ENCODE measurements around the gene PPP6R2. TPM values are rescaled to one million over a fixed set of nuclear protein-coding genes. Genes with fewer than 3 reads are reported as not detected.
"Not testable (repeated sequence)": the region's sequence is repeated elsewhere in the genome, so short reads cannot be mapped to it uniquely, and the experiment has no call there.

PPP6R2 gene
- total RNA-seq, 4 donors from 2014 or later, result 65.7 to 103 (median 74.0) TPM

DNA sequence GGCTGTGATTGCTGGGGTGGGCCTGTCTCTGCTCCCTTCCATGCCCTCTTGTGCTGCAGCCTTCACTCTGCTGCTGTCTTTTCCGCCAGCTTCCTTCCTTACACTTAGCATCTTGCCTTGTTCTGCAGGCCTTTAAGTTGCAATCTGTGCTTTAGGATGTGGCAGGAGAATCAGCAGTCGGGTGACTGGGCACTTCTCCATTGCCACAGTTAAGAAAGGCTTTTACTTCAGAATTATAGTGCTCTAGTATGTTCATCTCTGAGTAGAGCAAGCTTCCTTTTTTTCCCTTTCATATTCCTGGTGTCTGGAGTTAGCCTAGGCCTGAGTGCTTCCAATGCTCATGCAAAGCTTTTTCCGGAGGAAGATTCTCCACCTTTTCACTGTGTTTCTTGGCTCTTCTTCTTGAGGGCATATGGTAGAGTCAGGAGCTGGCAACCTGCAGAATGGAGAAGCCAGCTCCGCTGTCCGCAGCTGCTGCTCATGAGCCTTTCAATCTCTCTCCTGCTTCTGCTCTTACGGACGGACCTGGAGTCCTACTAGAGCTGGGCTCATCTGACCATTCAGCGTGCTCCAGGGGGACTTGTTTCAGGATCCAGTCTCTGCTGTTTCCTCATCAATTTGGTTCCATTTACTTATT, 20.2 kb downstream of the PPP6R2 start:
- no peak overlapping the region for H3K4me3 ChIP-seq (replicated peaks in 1 of 3)
- 93 to 97% methylated on average over 8 of the region's 8 CpGs for WGBS, 2 donors
- H3K9me3 ChIP-seq, result no peaks in the 10 kb centered on the region

GRCh38 chr22:50363803-50364194, 20.7 kb downstream of the PPP6R2 start:
- H3K9me3 ChIP-seq; H3K36me3 ChIP-seq; H3K4me3 ChIP-seq (replicated peaks in 1 of 3); intact Hi-C loops (cut with DNase I); H3K27ac ChIP-seq; H3K27me3 ChIP-seq; DNase-seq: not testable (repeated sequence)
- WGBS, 2 donors, result 90 to 95% methylated on average over 11 of the region's 11 CpGs
- peaks cover 6 to 24% of the 10 kb centered on the region in 2 donors for H3K4me1 ChIP-seq

More for the DNA sequence above, 20.2 kb downstream of the PPP6R2 start:
- Histone ChIP-seq H3K36me3 (no peaks in the 10 kb centered on the region), H3K27me3 (no peaks in the 10 kb centered on the region), H3K27ac (no peak overlapping the region), H3K4me1 (peaks cover 6 to 24% of the 10 kb centered on the region in 2 donors)
- no peak for DNase-seq
- no peak for TF ChIP-seq POLR2A (IDR thresholded peaks at IDR 0.05)
- TF ChIP-seq, protein P1, sequence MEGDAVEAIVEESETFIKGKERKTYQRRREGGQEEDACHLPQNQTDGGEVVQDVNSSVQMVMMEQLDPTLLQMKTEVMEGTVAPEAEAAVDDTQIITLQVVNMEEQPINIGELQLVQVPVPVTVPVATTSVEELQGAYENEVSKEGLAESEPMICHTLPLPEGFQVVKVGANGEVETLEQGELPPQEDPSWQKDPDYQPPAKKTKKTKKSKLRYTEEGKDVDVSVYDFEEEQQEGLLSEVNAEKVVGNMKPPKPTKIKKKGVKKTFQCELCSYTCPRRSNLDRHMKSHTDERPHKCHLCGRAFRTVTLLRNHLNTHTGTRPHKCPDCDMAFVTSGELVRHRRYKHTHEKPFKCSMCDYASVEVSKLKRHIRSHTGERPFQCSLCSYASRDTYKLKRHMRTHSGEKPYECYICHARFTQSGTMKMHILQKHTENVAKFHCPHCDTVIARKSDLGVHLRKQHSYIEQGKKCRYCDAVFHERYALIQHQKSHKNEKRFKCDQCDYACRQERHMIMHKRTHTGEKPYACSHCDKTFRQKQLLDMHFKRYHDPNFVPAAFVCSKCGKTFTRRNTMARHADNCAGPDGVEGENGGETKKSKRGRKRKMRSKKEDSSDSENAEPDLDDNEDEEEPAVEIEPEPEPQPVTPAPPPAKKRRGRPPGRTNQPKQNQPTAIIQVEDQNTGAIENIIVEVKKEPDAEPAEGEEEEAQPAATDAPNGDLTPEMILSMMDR (IDR thresholded peaks at IDR 0.05), result no peak
- intact Hi-C loops (cut with DNase I), result no loop called here

- TF ChIP-seq, protein P1 (IDR thresholded peaks at IDR 0.05), result no peak
- no peak for TF ChIP-seq POLR2A (IDR thresholded peaks at IDR 0.05)
- Histone ChIP-seq H3K27ac (no peak overlapping the region), H3K9me3 (no peaks in the 10 kb centered on the region), H3K36me3 (peaks cover 0 to 6% of the 10 kb centered on the region in 2 donors), H3K4me3 (replicated peaks in 1 of 3) (no peak overlapping the region), H3K27me3 (no peaks in the 10 kb centered on the region), H3K4me1 (peaks cover 12 to 15% of the 10 kb centered on the region in 2 donors)
- no peak for DNase-seq
- 93 to 94% methylated on average over 27 of the region's 27 CpGs for WGBS, 2 donors
- intact Hi-C loops (cut with DNase I), result no loop called here
Observed at GRCh38 chr22:50367778-50368500, 24.8 kb downstream of the PPP6R2 start.

DNA sequence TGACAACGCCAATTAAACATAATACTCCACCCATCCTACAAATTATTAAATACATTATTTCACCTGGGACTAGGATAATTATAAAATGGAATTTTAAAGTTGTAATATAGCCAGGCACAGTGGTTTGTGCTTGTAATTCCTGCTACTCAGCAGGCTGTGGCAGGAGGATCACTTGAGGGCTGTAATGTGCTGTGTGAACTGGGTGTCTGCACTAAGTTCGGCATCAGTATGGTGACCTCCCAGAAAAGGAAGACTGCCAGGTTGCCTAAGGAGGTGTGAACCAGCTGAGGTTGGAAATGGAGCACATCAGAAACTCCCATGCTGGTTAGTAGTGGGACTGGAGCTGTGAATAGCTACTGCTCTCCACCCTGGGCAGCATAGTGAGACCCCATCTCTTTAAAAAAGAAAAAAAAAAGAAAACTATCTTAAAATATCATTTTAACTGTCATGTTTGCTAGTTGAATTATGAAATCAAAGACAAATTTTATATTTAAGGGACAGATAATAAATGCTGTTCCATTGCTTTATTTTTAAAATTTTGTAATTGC, 28.0 kb downstream of the PPP6R2 start:
- intact Hi-C loops (cut with DNase I), result no loop called here
- no peak overlapping the region for H3K27ac ChIP-seq

DNA sequence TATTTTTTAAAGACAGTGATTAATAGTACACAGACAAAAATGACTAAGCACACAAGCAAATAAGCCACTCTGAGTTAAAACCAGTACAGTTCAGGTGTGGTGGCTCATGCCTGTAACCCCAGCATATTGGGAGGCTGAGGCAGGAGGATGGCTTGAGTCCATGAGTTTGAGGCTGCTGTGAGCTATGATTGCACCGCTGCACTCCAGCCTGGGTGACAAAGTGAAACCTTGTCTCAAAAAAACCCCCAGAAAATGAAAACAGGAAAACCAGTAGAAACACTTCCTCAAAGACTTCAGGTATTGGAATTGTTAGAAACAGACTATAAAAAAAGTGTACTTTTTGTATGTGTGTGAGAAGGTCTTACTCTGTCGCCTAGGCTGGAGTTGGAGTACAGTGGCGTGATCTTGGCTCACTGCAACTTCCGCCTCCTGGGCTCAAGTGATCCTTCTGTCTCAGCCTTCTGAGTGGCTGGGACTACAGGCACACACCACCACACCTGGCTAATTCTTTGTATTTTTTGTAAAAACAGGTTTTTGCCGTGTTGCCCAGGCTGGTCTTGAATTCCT, 33.0 kb downstream of the PPP6R2 start:
- 54 to 62% methylated on average over 5 of the region's 5 CpGs for WGBS, 2 donors
- intact Hi-C loops (cut with DNase I), result no loop called here
- H3K9me3 ChIP-seq, result no peaks in the 10 kb centered on the region
- peak; percentile 85 for DNase-seq
- no peak overlapping the region for H3K4me3 ChIP-seq (replicated peaks in 1 of 3)
- H3K27ac ChIP-seq, result peak overlapping the region; percentile 21 to 51 (median 49)
- TF ChIP-seq, protein P1 (IDR thresholded peaks at IDR 0.05), result no peak
- no peak for TF ChIP-seq POLR2A (IDR thresholded peaks at IDR 0.05)
- peaks cover 9 to 10% of the 10 kb centered on the region in 2 donors for H3K4me1 ChIP-seq
- peaks cover 0 to 21% of the 10 kb centered on the region in 2 donors for H3K36me3 ChIP-seq
- H3K27me3 ChIP-seq, result no peaks in the 10 kb centered on the region

More for the DNA sequence above, 28.0 kb downstream of the PPP6R2 start:
- H3K4me3 ChIP-seq (replicated peaks in 1 of 3), result no peak overlapping the region
- H3K9me3 ChIP-seq, result no peaks in the 10 kb centered on the region
- WGBS, 2 donors, result 63 to 68% methylated on average over 2 of the region's 2 CpGs
- peak; percentile 51 to 55 for DNase-seq
- H3K4me1 ChIP-seq, result peaks cover 10 to 11% of the 10 kb centered on the region in 2 donors
- peaks cover 0 to 16% of the 10 kb centered on the region in 2 donors for H3K36me3 ChIP-seq
- H3K27me3 ChIP-seq, result no peaks in the 10 kb centered on the region
- TF ChIP-seq, protein P1 (IDR thresholded peaks at IDR 0.05), result no peak
- no peak for TF ChIP-seq POLR2A (IDR thresholded peaks at IDR 0.05)

DNA sequence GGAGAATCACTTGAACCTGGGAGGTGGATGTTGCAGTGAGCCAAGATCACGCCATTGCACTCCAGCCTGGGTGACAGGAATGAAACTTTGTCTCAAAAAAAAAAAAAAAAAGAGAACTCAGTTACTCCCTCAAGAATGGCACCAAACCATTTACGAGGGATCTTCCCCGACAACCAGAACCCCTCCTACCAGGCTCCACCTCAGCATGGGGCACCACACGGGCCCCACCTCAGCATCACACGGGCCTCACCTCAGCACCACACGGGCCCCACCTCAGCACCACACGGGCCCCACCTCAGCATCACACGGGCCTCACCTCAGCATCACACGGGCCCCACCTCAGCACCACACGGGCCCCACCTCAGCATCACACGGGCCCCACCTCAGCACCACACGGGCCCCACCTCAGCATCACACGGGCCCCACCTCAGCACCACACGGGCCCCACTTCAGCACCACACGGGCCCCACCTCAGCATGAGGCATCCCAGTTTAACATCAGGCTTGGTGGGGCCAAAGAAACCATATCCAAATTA, 38.0 kb downstream of the PPP6R2 start:
- H3K4me3 ChIP-seq (replicated peaks in 1 of 3); H3K4me1 ChIP-seq; H3K9me3 ChIP-seq; H3K27ac ChIP-seq; H3K36me3 ChIP-seq; H3K27me3 ChIP-seq; intact Hi-C loops (cut with DNase I); DNase-seq: not testable (repeated sequence)
- WGBS, 2 donors, result 93 to 95% methylated on average over 6 to 12 of the region's 15 CpGs

Data from thyroid gland (tissue), 4 donors.